Spleen (tissue), 7 donors: ENCODE measurements around the gene CCZ1B.
"Not testable (repeated sequence)": the region's sequence is repeated elsewhere in the genome, so short reads cannot be mapped to it uniquely, and the experiment has no call there.

Experiments
- POLR2A ChIP-seq, 3 donors: fragments of 450-650 bp; IDR thresholded peaks; one replicate each; pipeline ENCODE4 v1.5.1; 2017; ENCODE audit warnings: antibody characterized with exemption in 3 of 3, mild to moderate bottlenecking in 1 of 3
- POLR2AphosphoS5 ChIP-seq, 3 donors: sonication (generic); formaldehyde crosslinking; IDR thresholded peaks; one replicate each; pipeline ENCODE4 v1.5.1; 2017; ENCODE audit warnings: antibody characterized with exemption in 3 of 3
- TF ChIP-seq, protein P1 (sequence below), 11 experiments: fragments of 200-600 bp in 7 of 11; fragments of 450-650 bp in 4 of 11; sonication (generic) in 4 of 11; IDR thresholded peaks in 8 of 11; conservative IDR thresholded peaks in 3 of 11; 1 replicate in 7 of 11; 2 replicates in 4 of 11; pipeline versions ENCODE4 v1.4.0 to v1.8.0; 2016 to 2021; ENCODE audit warnings: antibody characterized with exemption in 11 of 11, inconsistent platforms in 4 of 11, mild to moderate bottlenecking in 1 of 11
- donor health status: DM: no; HTN: no; CAD: no; lungs with moderate emphysema.
- donor health status: DM: no; HTN: no; CAD: no.
- donor health status: DM: no; HTN: no; CAD: no.

DNA sequence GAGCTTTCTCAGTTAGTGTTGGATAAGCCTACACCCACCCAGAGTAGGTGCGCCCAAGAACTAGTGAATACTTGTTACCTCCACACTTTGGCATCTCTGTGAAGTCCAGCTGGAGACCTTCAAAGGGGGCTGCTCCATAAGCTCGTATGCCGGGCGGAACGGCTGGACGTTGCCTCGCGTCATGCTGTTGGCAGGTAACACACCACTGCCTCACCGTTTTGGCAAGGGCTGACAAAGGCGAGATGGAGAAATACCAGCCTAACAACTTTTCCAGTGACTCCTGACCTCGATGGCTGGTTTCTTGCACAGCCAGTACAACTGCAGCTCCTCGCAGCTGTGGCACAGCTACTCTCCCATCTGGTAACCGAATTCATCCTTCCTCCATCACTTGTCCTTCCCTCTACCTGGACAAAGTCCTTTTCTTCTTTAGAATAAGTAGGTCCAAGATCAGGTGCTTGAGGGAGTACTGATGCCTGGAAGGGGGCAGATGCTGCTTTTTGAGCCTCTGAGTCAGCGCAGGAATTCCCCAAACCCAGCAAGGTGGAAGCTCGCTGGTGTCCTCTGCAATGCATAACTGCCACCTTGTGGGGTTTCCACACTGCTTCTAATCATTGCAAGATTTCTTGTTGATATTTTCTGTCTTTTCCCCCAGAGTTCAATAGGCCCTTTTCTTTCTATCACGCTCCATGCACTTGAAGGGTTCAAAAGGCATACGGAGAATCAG, 45.5 kb upstream of the CCZ1B start:
- TF ChIP-seq, protein P1, sequence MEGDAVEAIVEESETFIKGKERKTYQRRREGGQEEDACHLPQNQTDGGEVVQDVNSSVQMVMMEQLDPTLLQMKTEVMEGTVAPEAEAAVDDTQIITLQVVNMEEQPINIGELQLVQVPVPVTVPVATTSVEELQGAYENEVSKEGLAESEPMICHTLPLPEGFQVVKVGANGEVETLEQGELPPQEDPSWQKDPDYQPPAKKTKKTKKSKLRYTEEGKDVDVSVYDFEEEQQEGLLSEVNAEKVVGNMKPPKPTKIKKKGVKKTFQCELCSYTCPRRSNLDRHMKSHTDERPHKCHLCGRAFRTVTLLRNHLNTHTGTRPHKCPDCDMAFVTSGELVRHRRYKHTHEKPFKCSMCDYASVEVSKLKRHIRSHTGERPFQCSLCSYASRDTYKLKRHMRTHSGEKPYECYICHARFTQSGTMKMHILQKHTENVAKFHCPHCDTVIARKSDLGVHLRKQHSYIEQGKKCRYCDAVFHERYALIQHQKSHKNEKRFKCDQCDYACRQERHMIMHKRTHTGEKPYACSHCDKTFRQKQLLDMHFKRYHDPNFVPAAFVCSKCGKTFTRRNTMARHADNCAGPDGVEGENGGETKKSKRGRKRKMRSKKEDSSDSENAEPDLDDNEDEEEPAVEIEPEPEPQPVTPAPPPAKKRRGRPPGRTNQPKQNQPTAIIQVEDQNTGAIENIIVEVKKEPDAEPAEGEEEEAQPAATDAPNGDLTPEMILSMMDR (IDR thresholded peaks at IDR 0.05 in 8 of 11, conservative IDR thresholded peaks at IDR 0.05 in 3 of 11): not testable (repeated sequence)
- TF ChIP-seq POLR2A, POLR2AphosphoS5 (IDR thresholded peaks at IDR 0.05): not testable (repeated sequence)
